H1 (cell line): ENCODE results near the gene SERPINB6. TPM values are rescaled to one million over a fixed set of nuclear protein-coding genes. Genes with fewer than 3 reads are reported as not detected.

Experiments
- CHD2 ChIP-seq: IDR thresholded peaks from 2 replicates; pipeline ENCODE4 v1.6.1; 2012; ENCODE audit warnings: low read length, improper control_type of control experiment
- HDAC2 ChIP-seq, 2 experiments: fragments of 300-600 bp in 1 of 2; sonication (generic) in 1 of 2; IDR thresholded peaks; 2 replicates each; pipeline ENCODE4 v1.6.1; 2011 to 2012; ENCODE audit warnings: low read depth in 2 of 2, low read length in 2 of 2, mild to moderate bottlenecking in 2 of 2, moderate library complexity in 2 of 2, borderline replicate concordance in 1 of 2, inconsistent platforms in 1 of 2
- NANOG ChIP-seq: IDR thresholded peaks from 2 replicates; pipeline ENCODE4 v1.6.1; 2011; ENCODE audit warnings: low read length, low read depth, mild to moderate bottlenecking, inconsistent platforms; ENCODE audit not compliant: insufficient read depth, poor library complexity, severe bottlenecking
- POLR2A ChIP-seq, 2 experiments: IDR thresholded peaks; 1 replicate in 1 of 2; 2 replicates in 1 of 2; pipeline ENCODE4 v1.6.1; 2011; ENCODE audit warnings: low read depth in 2 of 2, low read length in 2 of 2, mild to moderate bottlenecking in 2 of 2; ENCODE audit errors: control extremely low read depth in 1 of 2
- RBBP5 ChIP-seq: IDR thresholded peaks from 2 replicates; pipeline ENCODE4 v1.7.1; 2012; ENCODE audit warnings: low read depth, mild to moderate bottlenecking, inconsistent platforms, low read length, moderate library complexity, borderline replicate concordance
- SIRT6 ChIP-seq: IDR thresholded peaks from one replicate; pipeline ENCODE4 v1.7.1; 2012; ENCODE audit warnings: low read length, inconsistent platforms
- polyA plus RNA-seq, 7 experiments: library from polyadenylated mRNA; depleted of rRNA in 3 of 7; stranded (reverse) in 5 of 7; unstranded in 2 of 7; fragments of >200 nt in 5 of 7; fragments of 200-250 nt in 2 of 7; gene quantifications; 1 replicate in 5 of 7; 2 replicates in 1 of 7; 4 replicates in 1 of 7; pipeline versions ENCODE4 v1.2.1 to v1.2.3, GENCODE V29; 2011 to 2013; ENCODE audit warnings: missing spikeins in 2 of 7, mixed read lengths in 2 of 7
- total RNA-seq: library from RNA; stranded (reverse); fragmentation: NEBNext Ultra II Directional; extraction: Animal tissue kit (Norgen Biotek cat#: 25700); gene quantifications from 2 replicates; pipeline ENCODE4 v1.2.1, GENCODE V29; 2021
- TF ChIP-seq, protein P1 (sequence below): fragments of 300-600 bp; sonication (generic); IDR thresholded peaks from 2 replicates; pipeline ENCODE4 v1.7.1; 2012; ENCODE audit warnings: low read length, moderate library complexity, mild to moderate bottlenecking, inconsistent platforms; ENCODE audit not compliant: insufficient replicate concordance
- TF ChIP-seq, protein P2 (sequence below): IDR thresholded peaks from 2 replicates; pipeline ENCODE4 v1.6.1; 2011; ENCODE audit warnings: low read length, improper control_type of control experiment
- TF ChIP-seq, protein P3 (sequence below): IDR thresholded peaks from 2 replicates; pipeline ENCODE4 v1.6.1; 2012; ENCODE audit warnings: inconsistent platforms

The SERPINB6 gene
- total and polyA plus RNA-seq, 2 of the 8 experiments (the other 6 are each of a cell fraction or from before 2014, with no cell fraction given), result 27.2 to 29.4 TPM

DNA sequence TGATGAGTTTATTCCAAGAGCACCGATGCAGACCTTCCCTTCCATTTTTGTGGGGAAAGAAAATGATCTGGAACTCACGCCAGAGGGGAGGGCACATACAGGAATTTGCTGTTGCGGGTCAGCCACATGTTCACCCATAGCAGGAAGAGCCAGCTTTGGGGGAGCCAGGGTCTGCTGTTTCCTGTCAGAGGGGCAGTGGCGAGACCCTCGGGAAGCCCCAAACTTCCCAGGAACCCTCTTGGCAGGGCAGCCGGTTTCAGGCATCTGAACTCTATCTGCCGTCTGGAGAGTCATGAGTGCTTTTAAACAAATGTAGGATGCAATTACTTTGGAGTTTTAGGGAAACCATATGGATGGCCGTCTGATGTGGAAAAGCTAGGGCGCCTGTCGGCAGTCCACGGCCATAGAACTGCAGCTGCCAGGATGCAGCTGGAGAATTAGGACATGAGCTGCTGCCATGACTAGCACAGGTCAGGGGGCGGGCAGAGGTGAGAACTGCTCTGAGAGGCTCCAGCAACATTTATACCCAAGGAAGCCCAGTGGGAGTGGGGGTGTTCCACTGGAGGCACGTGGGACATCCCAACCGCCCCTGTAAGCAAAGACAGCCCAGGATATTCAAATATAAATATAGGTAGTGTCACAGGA, 53.4 kb downstream of the SERPINB6 start (continued):
- TF ChIP-seq, protein P1, sequence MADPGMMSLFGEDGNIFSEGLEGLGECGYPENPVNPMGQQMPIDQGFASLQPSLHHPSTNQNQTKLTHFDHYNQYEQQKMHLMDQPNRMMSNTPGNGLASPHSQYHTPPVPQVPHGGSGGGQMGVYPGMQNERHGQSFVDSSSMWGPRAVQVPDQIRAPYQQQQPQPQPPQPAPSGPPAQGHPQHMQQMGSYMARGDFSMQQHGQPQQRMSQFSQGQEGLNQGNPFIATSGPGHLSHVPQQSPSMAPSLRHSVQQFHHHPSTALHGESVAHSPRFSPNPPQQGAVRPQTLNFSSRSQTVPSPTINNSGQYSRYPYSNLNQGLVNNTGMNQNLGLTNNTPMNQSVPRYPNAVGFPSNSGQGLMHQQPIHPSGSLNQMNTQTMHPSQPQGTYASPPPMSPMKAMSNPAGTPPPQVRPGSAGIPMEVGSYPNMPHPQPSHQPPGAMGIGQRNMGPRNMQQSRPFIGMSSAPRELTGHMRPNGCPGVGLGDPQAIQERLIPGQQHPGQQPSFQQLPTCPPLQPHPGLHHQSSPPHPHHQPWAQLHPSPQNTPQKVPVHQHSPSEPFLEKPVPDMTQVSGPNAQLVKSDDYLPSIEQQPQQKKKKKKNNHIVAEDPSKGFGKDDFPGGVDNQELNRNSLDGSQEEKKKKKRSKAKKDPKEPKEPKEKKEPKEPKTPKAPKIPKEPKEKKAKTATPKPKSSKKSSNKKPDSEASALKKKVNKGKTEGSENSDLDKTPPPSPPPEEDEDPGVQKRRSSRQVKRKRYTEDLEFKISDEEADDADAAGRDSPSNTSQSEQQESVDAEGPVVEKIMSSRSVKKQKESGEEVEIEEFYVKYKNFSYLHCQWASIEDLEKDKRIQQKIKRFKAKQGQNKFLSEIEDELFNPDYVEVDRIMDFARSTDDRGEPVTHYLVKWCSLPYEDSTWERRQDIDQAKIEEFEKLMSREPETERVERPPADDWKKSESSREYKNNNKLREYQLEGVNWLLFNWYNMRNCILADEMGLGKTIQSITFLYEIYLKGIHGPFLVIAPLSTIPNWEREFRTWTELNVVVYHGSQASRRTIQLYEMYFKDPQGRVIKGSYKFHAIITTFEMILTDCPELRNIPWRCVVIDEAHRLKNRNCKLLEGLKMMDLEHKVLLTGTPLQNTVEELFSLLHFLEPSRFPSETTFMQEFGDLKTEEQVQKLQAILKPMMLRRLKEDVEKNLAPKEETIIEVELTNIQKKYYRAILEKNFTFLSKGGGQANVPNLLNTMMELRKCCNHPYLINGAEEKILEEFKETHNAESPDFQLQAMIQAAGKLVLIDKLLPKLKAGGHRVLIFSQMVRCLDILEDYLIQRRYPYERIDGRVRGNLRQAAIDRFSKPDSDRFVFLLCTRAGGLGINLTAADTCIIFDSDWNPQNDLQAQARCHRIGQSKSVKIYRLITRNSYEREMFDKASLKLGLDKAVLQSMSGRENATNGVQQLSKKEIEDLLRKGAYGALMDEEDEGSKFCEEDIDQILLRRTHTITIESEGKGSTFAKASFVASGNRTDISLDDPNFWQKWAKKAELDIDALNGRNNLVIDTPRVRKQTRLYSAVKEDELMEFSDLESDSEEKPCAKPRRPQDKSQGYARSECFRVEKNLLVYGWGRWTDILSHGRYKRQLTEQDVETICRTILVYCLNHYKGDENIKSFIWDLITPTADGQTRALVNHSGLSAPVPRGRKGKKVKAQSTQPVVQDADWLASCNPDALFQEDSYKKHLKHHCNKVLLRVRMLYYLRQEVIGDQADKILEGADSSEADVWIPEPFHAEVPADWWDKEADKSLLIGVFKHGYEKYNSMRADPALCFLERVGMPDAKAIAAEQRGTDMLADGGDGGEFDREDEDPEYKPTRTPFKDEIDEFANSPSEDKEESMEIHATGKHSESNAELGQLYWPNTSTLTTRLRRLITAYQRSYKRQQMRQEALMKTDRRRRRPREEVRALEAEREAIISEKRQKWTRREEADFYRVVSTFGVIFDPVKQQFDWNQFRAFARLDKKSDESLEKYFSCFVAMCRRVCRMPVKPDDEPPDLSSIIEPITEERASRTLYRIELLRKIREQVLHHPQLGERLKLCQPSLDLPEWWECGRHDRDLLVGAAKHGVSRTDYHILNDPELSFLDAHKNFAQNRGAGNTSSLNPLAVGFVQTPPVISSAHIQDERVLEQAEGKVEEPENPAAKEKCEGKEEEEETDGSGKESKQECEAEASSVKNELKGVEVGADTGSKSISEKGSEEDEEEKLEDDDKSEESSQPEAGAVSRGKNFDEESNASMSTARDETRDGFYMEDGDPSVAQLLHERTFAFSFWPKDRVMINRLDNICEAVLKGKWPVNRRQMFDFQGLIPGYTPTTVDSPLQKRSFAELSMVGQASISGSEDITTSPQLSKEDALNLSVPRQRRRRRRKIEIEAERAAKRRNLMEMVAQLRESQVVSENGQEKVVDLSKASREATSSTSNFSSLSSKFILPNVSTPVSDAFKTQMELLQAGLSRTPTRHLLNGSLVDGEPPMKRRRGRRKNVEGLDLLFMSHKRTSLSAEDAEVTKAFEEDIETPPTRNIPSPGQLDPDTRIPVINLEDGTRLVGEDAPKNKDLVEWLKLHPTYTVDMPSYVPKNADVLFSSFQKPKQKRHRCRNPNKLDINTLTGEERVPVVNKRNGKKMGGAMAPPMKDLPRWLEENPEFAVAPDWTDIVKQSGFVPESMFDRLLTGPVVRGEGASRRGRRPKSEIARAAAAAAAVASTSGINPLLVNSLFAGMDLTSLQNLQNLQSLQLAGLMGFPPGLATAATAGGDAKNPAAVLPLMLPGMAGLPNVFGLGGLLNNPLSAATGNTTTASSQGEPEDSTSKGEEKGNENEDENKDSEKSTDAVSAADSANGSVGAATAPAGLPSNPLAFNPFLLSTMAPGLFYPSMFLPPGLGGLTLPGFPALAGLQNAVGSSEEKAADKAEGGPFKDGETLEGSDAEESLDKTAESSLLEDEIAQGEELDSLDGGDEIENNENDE, result no peak
- no peak for TF ChIP-seq CHD2
- no peak for TF ChIP-seq HDAC2 (IDR thresholded peaks at IDR 0.05; ENCODE audit: borderline replicate concordance in 1 of 2, low read depth in 2 of 2, low read length in 2 of 2)
- TF ChIP-seq SIRT6, result no peak
- TF ChIP-seq POLR2A (IDR thresholded peaks at IDR 0.05; ENCODE audit: control extremely low read depth in 1 of 2, low read depth in 2 of 2, low read length in 2 of 2), result no peak
- TF ChIP-seq, protein P2, sequence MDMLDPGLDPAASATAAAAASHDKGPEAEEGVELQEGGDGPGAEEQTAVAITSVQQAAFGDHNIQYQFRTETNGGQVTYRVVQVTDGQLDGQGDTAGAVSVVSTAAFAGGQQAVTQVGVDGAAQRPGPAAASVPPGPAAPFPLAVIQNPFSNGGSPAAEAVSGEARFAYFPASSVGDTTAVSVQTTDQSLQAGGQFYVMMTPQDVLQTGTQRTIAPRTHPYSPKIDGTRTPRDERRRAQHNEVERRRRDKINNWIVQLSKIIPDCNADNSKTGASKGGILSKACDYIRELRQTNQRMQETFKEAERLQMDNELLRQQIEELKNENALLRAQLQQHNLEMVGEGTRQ, result no peak
- TF ChIP-seq NANOG, result no peak
- TF ChIP-seq RBBP5, result no peak
- TF ChIP-seq, protein P3, sequence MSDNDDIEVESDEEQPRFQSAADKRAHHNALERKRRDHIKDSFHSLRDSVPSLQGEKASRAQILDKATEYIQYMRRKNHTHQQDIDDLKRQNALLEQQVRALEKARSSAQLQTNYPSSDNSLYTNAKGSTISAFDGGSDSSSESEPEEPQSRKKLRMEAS, result no peak
